DND-41 (cell line): Measurements from ENCODE around the gene KRT6B.

Experiments
- EZH2 ChIP-seq: IDR thresholded peaks from 3 replicates; pipeline ENCODE4 v1.6.1; 2012; ENCODE audit warnings: borderline replicate concordance, low read depth, mild to moderate bottlenecking, moderate library complexity, low read length, inconsistent platforms; ENCODE audit not compliant: severe bottlenecking
- TF ChIP-seq, protein P1 (sequence below): IDR thresholded peaks from 2 replicates; pipeline ENCODE4 v1.5.1; 2012; ENCODE audit warnings: borderline replicate concordance, low read length, moderate library complexity, mild to moderate bottlenecking; ENCODE audit not compliant: poor library complexity, severe bottlenecking; ENCODE audit errors: extremely low read depth

DNA sequence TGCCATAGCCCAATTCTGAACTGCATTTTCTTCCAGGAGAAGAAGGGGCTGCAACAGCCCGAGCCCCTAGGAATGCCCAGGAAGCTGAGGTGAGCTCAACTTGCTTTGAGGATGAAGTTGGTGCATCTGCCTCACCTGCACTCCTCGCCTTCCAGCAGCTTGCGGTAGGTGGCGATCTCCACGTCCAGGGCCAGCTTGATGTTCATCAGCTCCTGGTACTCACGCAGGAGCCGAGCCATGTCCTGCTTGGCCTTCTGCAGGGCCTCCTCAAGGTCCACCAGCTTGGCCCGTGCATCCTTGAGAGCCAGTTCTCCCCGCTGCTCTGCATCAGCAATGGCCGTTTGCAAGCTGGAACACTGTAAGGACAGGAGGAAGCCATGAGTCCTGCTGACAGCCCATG lies 23.8 kb downstream of the KRT6B start:
- no peak for TF ChIP-seq EZH2
- TF ChIP-seq, protein P1, sequence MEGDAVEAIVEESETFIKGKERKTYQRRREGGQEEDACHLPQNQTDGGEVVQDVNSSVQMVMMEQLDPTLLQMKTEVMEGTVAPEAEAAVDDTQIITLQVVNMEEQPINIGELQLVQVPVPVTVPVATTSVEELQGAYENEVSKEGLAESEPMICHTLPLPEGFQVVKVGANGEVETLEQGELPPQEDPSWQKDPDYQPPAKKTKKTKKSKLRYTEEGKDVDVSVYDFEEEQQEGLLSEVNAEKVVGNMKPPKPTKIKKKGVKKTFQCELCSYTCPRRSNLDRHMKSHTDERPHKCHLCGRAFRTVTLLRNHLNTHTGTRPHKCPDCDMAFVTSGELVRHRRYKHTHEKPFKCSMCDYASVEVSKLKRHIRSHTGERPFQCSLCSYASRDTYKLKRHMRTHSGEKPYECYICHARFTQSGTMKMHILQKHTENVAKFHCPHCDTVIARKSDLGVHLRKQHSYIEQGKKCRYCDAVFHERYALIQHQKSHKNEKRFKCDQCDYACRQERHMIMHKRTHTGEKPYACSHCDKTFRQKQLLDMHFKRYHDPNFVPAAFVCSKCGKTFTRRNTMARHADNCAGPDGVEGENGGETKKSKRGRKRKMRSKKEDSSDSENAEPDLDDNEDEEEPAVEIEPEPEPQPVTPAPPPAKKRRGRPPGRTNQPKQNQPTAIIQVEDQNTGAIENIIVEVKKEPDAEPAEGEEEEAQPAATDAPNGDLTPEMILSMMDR: no peak
